HG03575 (cell line): ENCODE data around the gene P4HTM.

ENCODE experiments used
- ATAC-seq: cut with Tn5 transposase; IDR thresholded peaks from one replicate; pipeline ENCODE4 v1.9.1; 2021; ENCODE audit not compliant: unreplicated experiment, insufficient number of reproducible peaks, low FRiP score; ENCODE audit errors: extremely low read depth

Gene P4HTM

DNA sequence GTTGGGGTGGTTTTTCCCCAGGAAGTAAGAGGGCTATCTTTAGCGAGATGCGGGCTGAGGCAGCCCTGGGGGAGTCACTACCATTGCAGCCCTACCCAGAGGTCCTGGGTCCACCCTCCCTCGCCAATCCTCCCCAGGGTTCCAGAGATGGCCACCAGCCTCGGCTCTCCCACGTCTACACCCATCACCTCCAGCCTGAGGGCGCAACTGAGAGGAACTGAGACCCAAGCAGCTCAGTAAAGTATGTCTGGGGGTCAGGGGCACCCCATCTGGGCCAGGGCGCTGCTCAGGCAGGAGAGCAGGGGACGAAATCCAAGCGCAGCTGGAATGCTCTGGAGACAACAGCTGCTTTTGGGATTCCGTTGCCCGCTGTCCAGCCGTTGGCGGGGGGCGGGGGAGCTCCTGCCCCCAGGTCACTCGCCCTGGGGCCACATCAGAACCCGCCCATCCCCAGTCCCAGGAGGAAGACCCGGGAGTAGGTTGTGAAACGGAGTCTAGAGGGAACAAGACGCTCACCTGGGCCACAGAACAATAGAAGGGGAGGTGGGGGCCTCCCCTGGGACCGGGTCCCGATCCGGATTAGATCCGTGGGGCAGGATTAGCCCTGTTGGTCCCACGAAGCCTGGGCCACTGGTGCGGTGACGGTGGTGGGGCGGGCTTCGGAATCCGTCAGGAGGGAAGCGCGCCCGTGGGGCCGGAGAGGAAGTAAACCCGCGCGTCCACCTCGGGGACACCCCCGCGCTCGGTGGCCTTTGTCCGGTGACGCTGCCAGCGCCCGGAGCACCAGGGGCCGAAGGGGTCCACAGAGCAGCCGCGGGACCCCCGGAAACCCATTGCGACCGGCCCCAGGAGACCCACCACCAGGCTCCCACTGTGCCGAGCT is 30.5 kb downstream of the P4HTM start:
- ATAC-seq = no peak

DNA sequence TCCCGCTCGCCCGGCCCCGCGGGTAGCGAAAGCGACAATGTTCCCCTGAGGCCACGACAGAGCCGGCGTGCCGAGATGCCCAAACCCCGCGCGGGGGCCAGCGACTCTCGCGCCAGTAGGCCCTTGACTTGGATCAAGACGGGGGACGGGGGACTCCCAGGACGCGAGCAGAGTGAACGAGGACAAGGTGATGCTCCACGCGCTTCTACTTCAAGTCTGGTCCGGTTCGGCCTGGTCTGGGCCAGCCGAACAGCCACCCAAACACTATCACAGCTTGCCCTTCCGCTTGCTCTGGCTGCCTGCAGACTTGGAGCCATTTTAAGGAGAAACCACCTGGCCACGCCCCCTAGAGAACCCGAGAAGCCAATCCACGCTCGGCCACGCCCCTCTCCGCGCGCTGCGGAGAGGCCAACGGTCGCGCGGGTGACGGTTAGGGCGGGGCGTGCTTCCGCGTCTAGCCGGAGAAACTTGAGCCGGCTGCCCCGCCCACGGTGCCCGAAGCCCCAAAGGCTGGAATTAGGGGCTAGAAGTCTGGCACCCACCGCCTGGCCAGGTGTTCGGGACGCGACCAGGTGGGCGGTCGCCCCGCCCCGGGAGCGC is 31.3 kb downstream of the P4HTM start:
- ATAC-seq = peak; percentile 22

DNA sequence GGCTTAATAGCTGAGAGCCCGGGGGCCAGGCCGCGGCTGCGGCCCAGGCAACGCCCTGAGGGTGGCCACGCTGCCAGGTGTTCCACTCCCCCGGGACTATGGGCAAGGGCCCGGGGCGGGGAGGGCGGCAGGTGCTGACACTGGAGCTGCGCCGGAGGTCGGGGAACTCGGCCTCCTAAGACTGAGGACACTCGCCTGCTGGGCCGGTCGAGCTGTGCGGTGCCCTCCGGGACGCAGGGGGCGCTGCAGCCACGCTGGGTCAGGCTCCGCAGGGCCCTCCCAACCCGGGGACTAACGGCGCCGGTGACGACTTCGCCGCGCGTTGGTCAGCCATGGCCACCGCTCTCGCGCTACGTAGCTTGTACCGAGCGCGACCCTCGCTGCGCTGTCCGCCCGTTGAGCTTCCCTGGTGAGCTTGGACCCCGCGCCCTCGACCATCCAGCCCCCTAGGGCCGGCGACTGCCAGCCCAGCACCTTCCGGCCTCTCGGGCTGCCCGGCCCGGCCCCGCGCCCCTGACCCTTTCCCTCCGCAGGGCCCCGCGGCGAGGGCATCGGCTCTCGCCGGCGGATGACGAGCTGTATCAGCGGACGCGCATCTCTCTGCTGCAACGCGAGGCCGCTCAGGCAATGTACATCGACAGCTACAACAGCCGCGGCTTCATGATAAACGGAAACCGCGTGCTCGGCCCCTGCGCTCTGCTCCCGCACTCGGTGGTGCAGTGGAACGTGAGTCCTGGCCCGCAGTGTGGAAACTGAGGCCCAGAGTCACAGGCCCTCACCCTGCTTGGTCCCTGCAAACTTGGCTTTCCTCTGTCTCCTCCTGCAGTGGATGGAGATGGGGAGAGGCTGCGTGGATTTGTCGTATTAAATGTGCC is 32.0 kb downstream of the P4HTM start, which contains the start of gene NDUFAF3:
TSS of gene NDUFAF3 (plus strand) at position 309 of the 875 bp plus-strand sequence. CDS start at position 333, 24 bp downstream.
- peak; percentile 21 for ATAC-seq

DNA sequence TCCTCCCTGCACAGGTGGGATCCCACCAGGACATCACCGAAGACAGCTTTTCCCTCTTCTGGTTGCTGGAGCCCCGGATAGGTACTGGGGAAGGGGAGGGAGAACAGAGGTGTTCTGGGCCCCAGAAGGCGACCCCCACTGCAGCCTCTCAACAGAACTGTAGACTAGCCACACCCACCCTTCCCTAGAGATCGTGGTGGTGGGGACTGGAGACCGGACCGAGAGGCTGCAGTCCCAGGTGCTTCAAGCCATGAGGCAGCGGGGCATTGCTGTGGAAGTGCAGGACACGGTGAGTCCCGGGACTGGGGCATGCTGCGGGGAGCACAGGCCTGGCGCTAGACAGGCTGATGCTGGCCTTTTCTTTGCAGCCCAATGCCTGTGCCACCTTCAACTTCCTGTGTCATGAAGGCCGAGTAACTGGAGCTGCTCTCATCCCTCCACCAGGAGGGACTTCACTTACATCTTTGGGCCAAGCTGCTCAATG is 32.7 kb downstream of the P4HTM start:
- ATAC-seq = no peak

DNA sequence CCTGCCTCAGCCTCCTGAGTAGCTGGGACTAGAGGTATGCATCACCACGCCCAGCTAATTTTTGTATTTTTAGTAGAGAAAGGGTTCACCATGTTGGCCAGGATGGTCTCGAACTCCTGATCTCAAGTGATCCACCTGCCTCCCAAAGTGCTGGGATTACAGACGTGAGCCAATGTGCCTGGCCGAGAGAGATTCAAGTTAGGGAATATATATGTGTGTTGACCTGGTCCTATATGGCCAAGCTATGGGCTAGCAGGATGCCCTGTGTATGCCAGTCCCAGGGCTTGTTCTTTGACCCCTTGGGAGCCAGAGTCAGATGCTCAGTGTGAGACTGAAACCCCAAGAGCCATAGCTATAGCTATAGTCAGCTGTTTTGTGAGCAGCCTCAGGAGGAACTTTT is 33.7 kb downstream of the P4HTM start:
- ATAC-seq = no peak

DNA sequence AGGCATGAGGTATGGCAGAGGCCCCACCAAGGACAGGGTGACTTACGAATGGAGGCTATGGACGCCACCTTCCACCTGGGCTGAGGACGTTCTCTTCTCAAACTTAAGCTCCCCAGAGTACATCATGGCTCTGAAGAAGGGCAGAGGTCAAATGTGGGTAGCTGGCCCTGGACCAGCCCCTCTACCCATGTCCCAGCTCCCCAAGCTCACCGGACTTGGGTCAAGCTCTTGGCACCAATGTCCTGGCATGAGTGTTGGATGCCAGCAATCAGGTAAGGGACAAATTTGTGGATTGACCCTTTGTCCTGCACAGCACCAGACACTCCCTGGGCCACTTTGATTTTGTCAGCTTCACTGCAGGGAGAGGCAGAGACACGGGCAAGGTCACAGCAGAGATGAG is 34.4 kb downstream of the P4HTM start:
- no peak for ATAC-seq

DNA sequence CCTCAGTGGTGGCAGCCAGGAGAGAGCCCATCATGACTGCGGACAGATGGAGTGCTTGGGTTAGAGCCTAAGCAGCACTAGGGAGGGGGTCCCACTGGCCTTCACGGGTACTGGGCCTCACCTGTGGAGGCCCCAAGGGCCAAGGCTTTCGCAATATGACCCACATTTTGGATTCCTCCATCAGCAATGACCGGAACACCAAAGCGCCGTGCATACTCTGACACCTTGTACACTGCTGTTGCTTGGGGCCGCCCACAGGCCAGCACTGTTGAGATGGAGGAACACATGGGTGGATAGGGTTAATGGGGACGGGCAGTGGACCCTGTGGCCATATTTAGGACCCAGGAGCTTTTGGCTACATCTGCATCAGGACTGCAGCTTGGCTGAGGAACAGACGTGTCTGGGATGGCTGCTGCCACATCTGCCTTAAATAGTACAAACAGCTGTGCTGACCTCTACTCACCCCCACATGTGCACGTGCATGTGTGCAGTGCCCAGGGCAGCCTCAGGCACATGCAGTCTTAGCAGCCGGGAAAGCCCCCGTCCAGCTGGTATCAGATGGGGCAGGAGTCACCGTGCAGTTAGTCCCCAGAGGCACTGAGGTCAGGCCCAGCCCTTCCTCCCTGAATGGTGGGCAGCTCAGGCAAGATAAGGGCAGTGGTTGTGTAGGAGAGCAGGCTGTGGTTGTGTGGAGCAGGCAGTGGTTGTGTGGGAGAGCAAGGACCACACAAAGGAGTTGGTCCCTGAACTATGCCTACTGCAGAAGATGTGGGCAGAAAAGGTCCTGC is 35.2 kb downstream of the P4HTM start:
- no peak for ATAC-seq

DNA sequence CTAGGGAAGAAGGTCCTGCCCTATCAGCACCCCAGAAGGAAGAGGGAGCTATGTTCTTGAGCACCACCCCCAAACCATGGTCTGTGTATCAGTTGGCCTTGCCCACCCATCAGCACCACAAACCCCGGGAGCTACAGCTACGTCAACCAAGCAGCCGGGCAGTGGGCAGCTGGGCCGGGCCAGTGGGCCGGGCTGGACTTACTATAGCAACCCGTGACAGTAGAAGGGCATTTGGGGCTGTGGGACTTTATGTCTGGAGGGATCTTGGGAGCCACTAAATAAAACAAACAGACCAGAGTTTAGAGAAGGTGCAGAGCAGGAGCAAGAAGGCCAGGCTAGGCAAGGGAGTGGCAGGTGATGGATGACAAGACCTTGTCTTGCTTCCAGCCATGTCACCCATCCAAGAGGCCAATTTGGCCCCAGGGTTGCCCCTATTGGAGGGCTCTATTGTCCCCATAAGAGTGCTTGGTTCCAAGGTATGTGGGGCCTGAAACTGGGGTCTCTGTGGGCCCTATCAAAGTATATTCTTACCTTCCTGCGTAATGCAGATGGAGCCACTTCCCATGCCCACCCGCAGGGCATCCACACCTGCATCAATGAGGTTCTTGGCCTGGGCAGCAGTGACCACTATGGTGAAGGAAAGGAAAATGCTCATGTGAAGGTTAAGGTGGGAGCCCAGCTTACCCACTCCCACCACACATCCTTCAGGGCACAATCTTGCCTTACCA is 35.9 kb downstream of the P4HTM start:
- no peak for ATAC-seq

DNA sequence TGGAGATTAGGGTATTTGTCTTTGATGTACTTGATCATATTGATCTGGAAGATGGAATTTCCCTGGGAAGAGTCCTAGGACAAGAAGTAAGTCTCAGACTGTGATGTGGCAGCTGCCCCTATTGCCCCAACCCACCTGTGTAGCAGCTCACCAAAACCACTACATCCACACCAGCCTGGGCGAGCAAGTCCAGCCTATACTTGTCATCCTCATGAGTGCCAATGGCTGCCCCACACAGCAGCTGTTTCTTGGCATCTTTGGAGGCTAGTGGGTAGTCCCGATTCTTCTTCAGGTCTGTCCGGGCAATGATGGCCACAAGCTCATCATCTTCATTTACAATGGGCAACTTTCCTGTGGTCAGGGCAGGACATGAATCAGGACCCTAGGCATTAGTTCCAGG is 36.5 kb downstream of the P4HTM start:
- ATAC-seq = no peak

DNA sequence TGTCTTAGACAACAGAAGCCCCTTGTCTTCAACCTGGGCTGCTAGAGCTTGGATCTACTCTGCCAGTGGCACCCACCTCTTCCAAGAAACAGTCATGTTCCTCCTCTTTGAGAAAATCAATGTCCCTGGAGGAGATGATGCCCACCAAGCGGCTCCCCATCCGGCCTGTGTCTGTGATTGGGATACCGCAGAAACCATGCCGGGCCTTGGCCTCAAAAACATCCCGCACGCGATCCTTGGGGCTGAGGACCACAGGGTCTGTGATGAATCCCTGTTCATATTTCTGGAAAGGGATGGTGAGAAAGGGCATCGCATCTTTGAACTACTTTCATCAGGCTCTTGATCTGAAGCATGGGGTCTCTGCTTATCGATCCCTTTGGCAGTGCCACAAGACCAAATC is 37.6 kb downstream of the P4HTM start:
- ATAC-seq = no peak

DNA sequence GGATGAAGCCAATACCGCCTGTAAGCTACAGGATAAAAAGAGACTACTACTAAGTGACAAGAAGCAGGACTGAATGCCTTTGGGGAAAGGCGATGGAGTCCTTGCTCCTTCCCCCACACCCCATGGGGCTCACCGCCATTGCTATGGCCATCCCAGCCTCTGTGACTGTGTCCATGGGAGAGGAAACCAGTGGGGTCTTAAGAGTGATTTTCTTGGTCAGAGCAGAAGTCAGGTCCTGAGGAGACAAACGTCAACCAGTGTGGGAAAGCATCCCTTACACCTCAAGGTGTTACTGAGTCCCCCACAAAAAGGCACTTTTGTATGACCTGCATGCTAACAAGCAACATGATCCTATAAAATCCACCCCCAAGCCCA is 38.2 kb downstream of the P4HTM start:
- no peak for ATAC-seq

DNA sequence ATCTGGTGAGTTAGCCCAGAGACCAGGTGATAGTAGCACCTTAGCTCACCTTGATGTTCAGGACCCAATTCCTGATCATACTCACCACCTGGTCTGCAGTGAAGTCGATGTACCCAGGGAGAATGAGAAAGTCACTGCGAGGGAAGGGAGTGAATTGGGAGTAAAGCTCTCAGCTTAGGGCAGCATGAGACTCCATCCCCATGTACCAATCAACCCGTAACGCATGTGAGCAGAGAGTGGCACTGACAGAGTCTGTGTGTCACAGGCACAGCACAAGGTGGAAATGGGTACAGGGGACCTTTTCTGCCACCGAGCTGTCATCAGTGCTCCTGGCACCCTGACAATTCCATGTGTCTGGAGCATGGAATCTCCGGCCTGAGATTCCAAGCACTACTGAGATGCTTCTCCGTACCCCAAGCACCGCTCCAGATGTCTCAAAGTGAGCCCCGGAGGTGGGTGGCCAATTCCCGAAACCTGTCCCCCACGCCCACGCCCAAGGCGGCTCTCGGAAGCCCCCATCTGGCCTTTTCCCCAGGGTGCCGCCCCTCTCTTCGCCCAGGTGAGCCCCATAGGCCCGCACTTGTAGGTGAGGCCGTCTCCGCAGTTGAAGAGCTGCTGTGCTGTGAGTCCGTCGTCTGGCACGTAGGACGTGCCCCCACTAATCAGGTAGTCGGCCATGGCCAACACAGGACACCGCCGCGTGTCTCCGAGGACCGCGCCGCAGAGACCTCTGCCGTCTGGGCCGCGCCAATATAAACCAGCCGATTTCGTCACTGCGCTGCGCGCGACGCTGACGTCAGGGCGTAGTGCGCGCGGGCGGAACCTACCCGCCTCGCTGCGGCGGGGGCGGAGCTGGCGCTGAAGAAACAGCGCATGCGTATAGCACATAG is 38.9 kb downstream of the P4HTM start, which contains the start of gene IMPDH2:
TSS of gene IMPDH2 (minus strand) at position 726 of the 890 bp plus-strand sequence. CDS start at position 678, 48 bp downstream.
- ATAC-seq = no peak

DNA sequence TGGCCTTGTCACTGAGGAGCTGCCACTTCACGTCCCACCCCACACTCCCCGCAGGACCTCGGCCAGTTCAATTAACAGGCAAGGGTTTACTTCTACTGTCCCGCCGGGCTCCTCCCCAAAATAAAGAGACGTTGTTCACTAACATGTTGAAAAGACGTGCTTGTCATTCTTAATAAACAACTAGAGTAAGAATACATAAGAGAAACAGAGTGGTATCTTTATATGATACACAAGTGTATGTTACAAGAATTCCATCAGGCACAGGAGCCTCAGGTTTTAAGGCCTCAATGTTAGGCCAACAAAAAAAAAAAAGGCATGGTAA is 39.5 kb downstream of the P4HTM start:
- no peak for ATAC-seq

DNA sequence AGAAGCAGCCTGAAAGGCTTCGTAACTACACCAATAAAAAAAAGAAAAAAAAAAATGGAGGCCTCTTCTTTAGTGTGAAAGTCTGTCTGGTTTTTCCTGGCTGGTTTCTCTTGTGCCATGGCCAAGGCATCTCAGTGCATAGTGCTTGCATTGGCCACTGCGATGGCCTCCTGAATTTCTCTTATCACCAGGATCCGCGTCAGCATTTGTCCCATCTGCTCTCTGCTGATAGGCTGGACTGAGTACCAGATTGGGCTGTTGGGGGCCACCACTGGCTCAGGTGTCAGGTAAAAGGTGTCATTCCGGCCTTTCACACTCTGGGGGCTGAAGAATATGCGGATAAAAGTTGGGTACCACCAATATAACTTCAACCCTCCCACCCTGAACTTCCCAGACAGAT is 40.3 kb downstream of the P4HTM start:
- ATAC-seq = no peak

DNA sequence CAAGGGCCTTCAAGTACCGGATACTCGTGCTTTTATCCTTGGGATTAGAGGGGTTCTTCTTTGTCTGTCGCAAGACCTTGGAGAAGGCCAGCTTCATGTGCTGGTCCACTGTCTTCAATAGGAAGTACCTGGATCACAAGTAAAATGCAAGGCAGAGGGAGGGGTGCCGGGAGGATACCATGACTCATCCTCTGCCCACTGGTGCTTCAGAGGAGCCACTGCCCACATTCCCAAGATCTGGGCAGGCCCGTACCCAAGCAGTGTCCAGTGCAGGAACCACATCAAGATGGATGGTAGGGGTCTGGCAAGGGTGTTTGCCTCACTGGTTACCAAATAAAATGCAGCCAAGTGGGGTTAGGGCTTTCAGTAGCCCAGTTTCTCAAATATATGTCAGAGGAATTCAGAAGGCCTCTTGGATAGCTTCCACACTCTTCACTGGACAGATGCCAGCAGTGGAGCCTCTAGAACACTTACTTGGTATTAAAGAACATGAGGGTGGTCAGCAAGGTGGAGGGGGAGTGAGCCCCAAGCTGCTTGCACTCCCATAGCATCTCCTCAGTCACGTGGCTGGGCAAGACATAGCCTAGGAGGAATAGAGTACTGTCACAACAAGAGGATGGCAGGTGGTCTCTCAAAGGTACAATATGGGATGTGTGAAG is 42.7 kb downstream of the P4HTM start:
- no peak for ATAC-seq

DNA sequence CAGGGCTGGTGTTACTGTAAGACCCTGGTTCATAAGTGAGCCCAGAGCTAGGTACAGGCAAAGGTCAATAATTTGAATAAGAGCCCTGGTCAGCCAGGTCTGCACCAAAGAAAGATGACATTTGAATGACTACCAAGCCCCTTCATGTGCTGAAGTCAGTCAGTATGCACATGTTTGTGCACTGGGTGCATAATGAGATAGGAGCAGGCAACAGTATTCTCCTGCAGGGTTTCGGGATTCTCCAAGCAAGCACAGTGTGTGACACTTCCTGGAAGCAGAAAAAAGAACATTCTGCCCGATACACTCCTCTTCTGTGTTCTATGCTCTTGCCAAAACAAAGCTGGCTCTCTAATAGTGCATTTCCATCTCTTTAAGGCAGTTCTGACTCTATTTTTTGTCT is 44.6 kb downstream of the P4HTM start:
- no peak for ATAC-seq

DNA sequence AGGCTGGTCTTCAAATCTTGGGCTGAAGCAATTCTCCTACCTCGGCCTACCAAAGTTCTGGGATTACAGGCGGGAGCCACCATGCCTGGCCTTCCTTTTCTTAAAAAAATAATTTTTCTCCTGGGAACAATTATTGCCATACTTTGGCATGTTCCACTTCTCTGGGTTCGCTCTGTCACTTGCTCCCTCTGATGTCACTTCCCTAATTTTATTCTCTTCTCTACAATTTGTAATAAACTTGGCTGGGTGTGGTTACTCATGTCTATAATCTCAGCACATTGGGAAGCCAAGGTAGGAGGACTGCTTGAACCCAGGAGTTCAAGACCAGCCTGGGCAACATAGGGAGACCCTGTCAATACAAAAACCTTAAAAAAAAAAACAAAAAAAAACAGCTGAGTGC is 45.2 kb downstream of the P4HTM start:
- no peak for ATAC-seq
